Tibial nerve (tissue), 3 donors: ENCODE results near the gene CNP.
A peak's percentile ranks its signal among the peaks of the same experiment; 100 is the strongest.

ENCODE experiments used
- CTCF ChIP-seq, 5 experiments: fragments of 200-600 bp in 3 of 5; fragments of 450-650 bp in 2 of 5; sonication (generic) in 3 of 5; IDR thresholded peaks; one replicate each; pipeline ENCODE4 v1.5.1; 2016 to 2019; ENCODE audit warnings: antibody characterized with exemption in 5 of 5, mild to moderate bottlenecking in 3 of 5, moderate library complexity in 2 of 5
- POLR2A ChIP-seq, 2 donors: fragments of 450-650 bp; IDR thresholded peaks; one replicate each; pipeline ENCODE4 v1.6.1; 2017; ENCODE audit warnings: antibody characterized with exemption in 2 of 2, mild to moderate bottlenecking in 2 of 2, moderate library complexity in 2 of 2

DNA sequence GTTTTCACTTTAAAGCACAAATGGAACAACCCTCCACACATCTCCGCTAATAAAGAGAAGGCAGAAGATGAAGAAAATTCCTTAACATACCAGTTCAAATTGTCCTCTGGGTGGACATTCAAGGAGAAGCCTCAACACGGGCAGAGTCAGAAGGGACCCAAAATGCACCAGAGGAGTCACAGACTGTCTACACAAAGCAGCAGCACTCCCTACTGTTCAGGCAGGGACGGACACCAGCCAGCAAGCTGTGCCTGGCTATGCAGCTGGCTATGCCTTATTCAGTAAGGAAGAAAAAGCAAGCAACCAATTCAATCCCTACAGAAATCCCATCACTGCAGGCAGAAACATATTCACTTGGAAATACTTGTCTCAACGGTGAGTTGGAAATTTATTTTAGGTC lies 42.6 kb downstream of the CNP start:
- peak; percentile 15 to 62 (median 44) for TF ChIP-seq CTCF (IDR thresholded peaks at IDR 0.05)
- no peak for TF ChIP-seq POLR2A (IDR thresholded peaks at IDR 0.05)
